HCT116 (cell line): ENCODE data around the gene FAM221B. TPM values are rescaled to one million over a fixed set of nuclear protein-coding genes. Genes with fewer than 3 reads are reported as not detected.

ENCODE experiments used
- ATAC-seq: fragments of 200-7000 bp; cut with Tn5 transposase; 2 replicates; pipeline ENCODE4 v1.9.1; 2020; ENCODE audit warnings: mild to moderate bottlenecking, moderate library complexity
- BruUV-seq: library from RNA; stranded (reverse); fragments of 400-500 nt; replicated peaks from 2 replicates; lab custom pipeline; 2021; lab: Mats Ljungman, UMichigan
- CTCF ChIA-PET: fragments of 300-600 bp; sonication (Branson Sonifier 250); formaldehyde crosslinking; loops from one replicate; lab custom pipeline; 2021; ENCODE audit warnings: antibody characterized with exemption; lab: Charles Lee
- POLR2A ChIA-PET: fragments of 300-600, 350-600 bp; sonication (Branson Sonifier 250); formaldehyde crosslinking; loops from one replicate; lab custom pipeline; 2021; ENCODE audit warnings: antibody characterized with exemption; lab: Charles Lee
- RAD21 ChIA-PET, 2 experiments: fragments of 300-600 bp; sonication (Branson Sonifier 250); formaldehyde crosslinking; loops; one replicate each; lab custom pipeline; 2023; ENCODE audit warnings: low total read pairs in 2 of 2; ENCODE audit not compliant: uncharacterized antibody in 2 of 2, unreplicated experiment in 2 of 2, low non-redundant PET in 1 of 2; lab: Charles Lee
- DNase-seq: peaks from one replicate; pipeline ENCODE4 v3.0.0-alpha.2; 2010; ENCODE audit warnings: low read depth, low spot score
- H2AFZ ChIP-seq: fragments of 200-600 bp; shearing (Covaris generic), sonication (generic); 2 replicates; pipeline ENCODE4 v1.6.1; 2017; ENCODE audit warnings: low read depth, mixed run types, mixed read lengths, antibody characterized with exemption, low read length; ENCODE audit not compliant: poor library complexity, severe bottlenecking
- H3K27ac ChIP-seq: 2 replicates; pipeline ENCODE4 v1.5.1; 2012; ENCODE audit warnings: low read depth, low read length
- H3K27me3 ChIP-seq: fragments of 200-600 bp; sonication (generic); 2 replicates; pipeline ENCODE4 v1.6.1; 2016; ENCODE audit warnings: mixed run types, low read length, mixed read lengths; ENCODE audit not compliant: insufficient read depth
- H3K36me3 ChIP-seq, 2 experiments: fragments of 200-500 bp in 1 of 2; fragments of 200-600 bp in 1 of 2; sonication (Bioruptor generic) in 1 of 2; sonication (generic) in 1 of 2; 2 replicates each; pipeline versions ENCODE4 v1.5.1 to v1.6.1; 2014 to 2016; ENCODE audit warnings: low read length in 2 of 2, inconsistent platforms in 1 of 2, mixed read lengths in 1 of 2, mixed run types in 1 of 2; ENCODE audit not compliant: insufficient read depth in 2 of 2, control insufficient read depth in 1 of 2
- H3K4me1 ChIP-seq, 2 experiments: fragments of 200-600 bp in 1 of 2; sonication (generic) in 1 of 2; 2 replicates each; pipeline versions ENCODE4 v1.5.1 to v1.6.1; 2012 to 2017; ENCODE audit warnings: low read length in 2 of 2, inconsistent platforms in 1 of 2, mild to moderate bottlenecking in 1 of 2, mixed read lengths in 1 of 2, mixed run types in 1 of 2, moderate library complexity in 1 of 2; ENCODE audit not compliant: insufficient read depth in 2 of 2, control insufficient read depth in 1 of 2
- H3K4me2 ChIP-seq: fragments of 200-600 bp; sonication (generic); 2 replicates; pipeline ENCODE4 v1.6.1; 2017; ENCODE audit warnings: mixed run types, low read length, mixed read lengths
- H3K4me3 ChIP-seq, 2 experiments: fragments of 200-600 bp in 1 of 2; sonication (generic) in 1 of 2; replicated peaks in 1 of 2; 2 replicates each; pipeline ENCODE4 v1.5.1; 2011 to 2016; ENCODE audit warnings: low read length in 2 of 2, control low read depth in 1 of 2, low read depth in 1 of 2, mild to moderate bottlenecking in 1 of 2, mixed read lengths in 1 of 2, mixed run types in 1 of 2
- H3K79me2 ChIP-seq: fragments of 200-600 bp; sonication (generic); 2 replicates; pipeline ENCODE4 v1.6.1; 2017; ENCODE audit warnings: mild to moderate bottlenecking, mixed run types, low read length, moderate library complexity, mixed read lengths; ENCODE audit not compliant: insufficient read depth
- H3K9ac ChIP-seq: fragments of 200-600 bp; sonication (generic); 2 replicates; pipeline ENCODE4 v1.6.1; 2016; ENCODE audit warnings: low read length, mixed read lengths
- H3K9me2 ChIP-seq: fragments of 200-600 bp; sonication (generic), shearing (Covaris generic); 2 replicates; pipeline ENCODE4 v1.6.1; 2017; ENCODE audit warnings: mixed run types, mild to moderate bottlenecking, moderate library complexity; ENCODE audit not compliant: insufficient read depth
- H3K9me3 ChIP-seq, 2 experiments: fragments of 200-500 bp in 1 of 2; fragments of 200-600 bp in 1 of 2; sonication (Bioruptor generic) in 1 of 2; sonication (generic) in 1 of 2; 2 replicates each; pipeline ENCODE4 v1.6.1; 2014 to 2017; ENCODE audit warnings: low read length in 2 of 2, mixed read lengths in 2 of 2, inconsistent platforms in 1 of 2, low read depth in 1 of 2, mild to moderate bottlenecking in 1 of 2, mixed run types in 1 of 2, moderate library complexity in 1 of 2; ENCODE audit not compliant: control insufficient read depth in 1 of 2, insufficient read depth in 1 of 2
- H4K20me1 ChIP-seq: fragments of 200-600 bp; sonication (generic), shearing (Covaris generic); 2 replicates; pipeline ENCODE4 v1.6.1; 2017; ENCODE audit warnings: mixed run types, mild to moderate bottlenecking, moderate library complexity; ENCODE audit not compliant: insufficient read depth
- ATF3 ChIP-seq: IDR thresholded peaks from 2 replicates; pipeline ENCODE4 v1.6.1; 2012
- CBX3 ChIP-seq: IDR thresholded peaks from 2 replicates; pipeline ENCODE4 v1.6.1; 2012; ENCODE audit warnings: low read depth
- CTCF ChIP-seq, 3 experiments: fragments of 200-600 bp in 1 of 3; sonication (generic) in 1 of 3; IDR thresholded peaks in 2 of 3; conservative IDR thresholded peaks in 1 of 3; 2 replicates each; pipeline ENCODE4 v1.5.1; 2012 to 2017; ENCODE audit warnings: low read depth in 2 of 3, low read length in 2 of 3, antibody characterized with exemption in 1 of 3, borderline replicate concordance in 1 of 3, control low read depth in 1 of 3, mild to moderate bottlenecking in 1 of 3, mixed read lengths in 1 of 3, mixed run types in 1 of 3, moderate library complexity in 1 of 3; ENCODE audit not compliant: insufficient read depth in 1 of 3
- POLR2A ChIP-seq: IDR thresholded peaks from 2 replicates; pipeline ENCODE4 v1.7.0; 2011; ENCODE audit warnings: borderline replicate concordance; ENCODE audit not compliant: insufficient read depth, insufficient read length; ENCODE audit errors: extremely low read depth
- RAD21 ChIP-seq: IDR thresholded peaks from 2 replicates; pipeline ENCODE4 v1.6.1; 2012; ENCODE audit warnings: low read depth, mild to moderate bottlenecking
- SIN3A ChIP-seq: IDR thresholded peaks from 2 replicates; pipeline ENCODE4 v1.6.1; 2012; ENCODE audit warnings: low read depth
- SP1 ChIP-seq: IDR thresholded peaks from 2 replicates; pipeline ENCODE4 v1.6.1; 2012; ENCODE audit warnings: low read depth
- ZFX ChIP-seq: fragments of 450-650 bp; IDR thresholded peaks from 2 replicates; pipeline ENCODE4 v1.6.1; 2017
- intact Hi-C: fragments of 100-400 bp; cut with micrococcal nuclease; formaldehyde crosslinking; loops from 2 replicates; pipeline ENCODE4 v1.10.0; 2022
- total RNA-seq: library from RNA; stranded (reverse); gene quantifications from one replicate; pipeline ENCODE4 v1.2.1, GENCODE V29; 2021; ENCODE audit not compliant: unreplicated experiment

FAM221B gene
- total RNA-seq, 1 experiment from 2014 or later: not detected

GRCh38 chr9:35771534-35771933 is 57.0 kb downstream of the FAM221B start (continued):
- TF ChIP-seq ATF3 (no peak), POLR2A (no peak)
- TF ChIP-seq, all 23 proteins: peak for 0

- H3K4me2 ChIP-seq: no peak overlapping the region
- intact Hi-C loops: no loop called here
Observed at GRCh38 chr9:35771075-35771433, 57.5 kb downstream of the FAM221B start.

More at GRCh38 chr9:35771075-35771433, 57.5 kb downstream of the FAM221B start:
- no peak overlapping the region for H3K27ac ChIP-seq
- H2AFZ ChIP-seq: no peak overlapping the region
- ChIA-PET RAD21 (no interaction called here), POLR2A (no interaction called here)
- no peak overlapping the region for H3K4me3 ChIP-seq
- H4K20me1 ChIP-seq: no peaks in the 10 kb centered on the region
- no peaks in the 10 kb centered on the region for H3K79me2 ChIP-seq
- no TSS peak for BruUV-seq
- no peaks in the 10 kb centered on the region for H3K9me2 ChIP-seq
- H3K9me3 ChIP-seq: no peaks in the 10 kb centered on the region
- H3K4me1 ChIP-seq: peaks cover 2 to 6% of the 10 kb centered on the region in 2 experiments; a peak in 2 of 4 replicates
- TF ChIP-seq SIN3A (no peak), RAD21 (no peak), CTCF (IDR thresholded peaks at IDR 0.05 in 2 of 3, conservative IDR thresholded peaks at IDR 0.05 in 1 of 3; ENCODE audit: borderline replicate concordance in 1 of 3, insufficient read depth in 1 of 3, low read depth in 2 of 3, low read length in 2 of 3) (no peak), CBX3 (no peak), SP1 (no peak), ZFX (no peak)
- TF ChIP-seq, all 23 proteins: peak for 0
- no peak for DNase-seq
- CTCF ChIA-PET: no interaction called here
- ATAC-seq: no peak
- Histone ChIP-seq H3K9ac (no peak overlapping the region), H3K27me3 (no peaks in the 10 kb centered on the region), H3K36me3 (no peaks in the 10 kb centered on the region)
